H7 (cell line): ENCODE results near the gene ZNF793. TPM values are rescaled to one million over a fixed set of nuclear protein-coding genes. Genes with fewer than 3 reads are reported as not detected.
A peak's percentile ranks its signal among the peaks of the same experiment; 100 is the strongest.

Source experiments
- DNase-seq: peaks from one replicate; pipeline ENCODE4 v3.0.0; 2012
- H3K27me3 ChIP-seq: 2 replicates; pipeline ENCODE4 v1.6.0; 2011; ENCODE audit warnings: mild to moderate bottlenecking, low read length; ENCODE audit not compliant: control insufficient read depth, insufficient read depth
- H3K36me3 ChIP-seq: replicated peaks from 2 replicates; pipeline ENCODE4 v1.5.1; 2011; ENCODE audit warnings: low read length; ENCODE audit not compliant: control insufficient read depth, insufficient read depth
- H3K4me3 ChIP-seq: 2 replicates; pipeline ENCODE4 v1.5.1; 2011; ENCODE audit warnings: low read depth, mild to moderate bottlenecking, control low read depth, low read length, moderate library complexity; ENCODE audit not compliant: insufficient read depth
- total RNA-seq: library from RNA; depleted of rRNA; stranded (reverse); fragments of >200 nt; shearing (Covaris generic); gene quantifications from 2 replicates; pipeline ENCODE4 v1.2.3, GENCODE V29; 2014; rRNA removed

ZNF793 gene
- total RNA-seq, 1 experiment from 2014 or later: 2.1 TPM

DNA sequence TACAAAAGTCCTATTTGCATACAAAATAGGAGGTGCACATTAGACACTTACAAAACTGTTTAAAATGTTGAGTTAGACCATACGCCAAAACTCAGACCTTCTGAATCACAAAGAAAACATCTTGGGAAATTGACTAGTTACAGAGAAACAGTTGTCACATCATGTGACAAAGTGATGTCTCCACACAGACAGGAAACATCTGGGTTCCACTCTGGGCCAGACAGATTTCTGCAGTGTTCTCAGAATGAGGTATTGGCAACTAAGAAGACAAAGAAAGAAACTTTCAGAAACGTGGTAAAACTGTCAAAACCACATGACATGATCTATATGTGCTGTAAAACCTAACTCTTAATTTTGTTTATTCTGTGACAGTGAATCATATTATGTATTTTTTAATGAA lies 6.7 kb downstream of the ZNF793 start:
- peaks cover 2% of the 10 kb centered on the region for H3K36me3 ChIP-seq
- no peak for DNase-seq

GRCh38 chr19:37519890-37520289 lies 13.2 kb downstream of the ZNF793 start:
- no peaks in the 10 kb centered on the region for H3K27me3 ChIP-seq
- DNase-seq: no peak
- peaks cover 6% of the 10 kb centered on the region for H3K36me3 ChIP-seq
- no peak overlapping the region for H3K4me3 ChIP-seq

More for the DNA sequence above, 6.7 kb downstream of the ZNF793 start:
- no peak overlapping the region for H3K4me3 ChIP-seq
- no peaks in the 10 kb centered on the region for H3K27me3 ChIP-seq

- H3K36me3 ChIP-seq: peaks cover 30% of the 10 kb centered on the region
- no peak for DNase-seq
- H3K4me3 ChIP-seq: no peak overlapping the region
- H3K27me3 ChIP-seq: no peaks in the 10 kb centered on the region
These were observed 30.7 kb downstream of the ZNF793 start for GRCh38 chr19:37537391-37537947.

DNA sequence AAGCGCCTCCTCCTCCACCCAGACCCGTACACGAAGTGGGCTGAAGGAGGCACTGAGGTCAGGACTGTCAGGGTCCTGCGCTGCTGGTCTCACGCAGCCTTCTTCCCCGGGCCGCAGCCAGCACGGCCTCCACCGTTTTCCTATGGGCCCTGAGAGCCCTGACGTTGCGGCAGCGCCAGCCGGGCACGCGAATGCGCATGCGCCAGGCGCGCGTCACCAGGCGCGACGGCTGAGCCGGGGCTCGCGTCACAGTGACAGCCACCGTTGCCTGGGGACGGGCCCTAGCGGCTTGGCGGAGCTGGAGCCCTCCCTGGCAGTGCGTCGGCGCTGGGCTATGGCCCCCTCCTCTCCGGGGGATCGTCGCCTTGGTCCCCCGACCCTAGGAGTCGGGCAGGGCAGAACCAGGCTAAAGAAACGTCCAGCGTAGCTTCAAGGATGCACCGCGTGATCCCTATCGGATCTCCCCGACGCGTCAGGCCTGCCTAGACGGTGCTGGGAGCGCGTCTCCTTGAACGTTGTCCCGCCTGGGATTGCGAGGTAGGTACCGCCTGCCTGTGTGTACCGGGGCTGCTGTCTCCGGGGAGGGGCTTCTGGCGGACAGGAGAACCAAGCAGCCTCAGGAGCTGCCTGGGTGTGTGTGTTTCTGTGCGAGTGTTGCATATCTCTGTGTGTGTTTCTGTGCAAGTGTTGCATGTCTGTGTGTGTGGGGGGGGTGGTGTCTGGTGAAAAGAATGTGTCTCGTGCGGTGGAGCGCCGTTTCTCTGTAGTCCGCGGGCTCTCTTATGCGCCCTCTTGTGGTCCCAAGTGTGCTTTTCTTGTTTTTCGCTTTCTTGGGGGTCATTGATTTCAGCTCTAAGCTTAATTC lies 44.6 kb downstream of the ZNF793 start:
- H3K27me3 ChIP-seq: no peaks in the 10 kb centered on the region
- peak; percentile 29 for DNase-seq
- no peaks in the 10 kb centered on the region for H3K36me3 ChIP-seq
- no peak overlapping the region for H3K4me3 ChIP-seq

GRCh38 chr19:37563518-37563917 lies 56.8 kb downstream of the ZNF793 start:
- no peak for DNase-seq
- Histone ChIP-seq H3K27me3 (no peaks in the 10 kb centered on the region), H3K4me3 (no peak overlapping the region), H3K36me3 (peaks cover 1% of the 10 kb centered on the region)

DNA sequence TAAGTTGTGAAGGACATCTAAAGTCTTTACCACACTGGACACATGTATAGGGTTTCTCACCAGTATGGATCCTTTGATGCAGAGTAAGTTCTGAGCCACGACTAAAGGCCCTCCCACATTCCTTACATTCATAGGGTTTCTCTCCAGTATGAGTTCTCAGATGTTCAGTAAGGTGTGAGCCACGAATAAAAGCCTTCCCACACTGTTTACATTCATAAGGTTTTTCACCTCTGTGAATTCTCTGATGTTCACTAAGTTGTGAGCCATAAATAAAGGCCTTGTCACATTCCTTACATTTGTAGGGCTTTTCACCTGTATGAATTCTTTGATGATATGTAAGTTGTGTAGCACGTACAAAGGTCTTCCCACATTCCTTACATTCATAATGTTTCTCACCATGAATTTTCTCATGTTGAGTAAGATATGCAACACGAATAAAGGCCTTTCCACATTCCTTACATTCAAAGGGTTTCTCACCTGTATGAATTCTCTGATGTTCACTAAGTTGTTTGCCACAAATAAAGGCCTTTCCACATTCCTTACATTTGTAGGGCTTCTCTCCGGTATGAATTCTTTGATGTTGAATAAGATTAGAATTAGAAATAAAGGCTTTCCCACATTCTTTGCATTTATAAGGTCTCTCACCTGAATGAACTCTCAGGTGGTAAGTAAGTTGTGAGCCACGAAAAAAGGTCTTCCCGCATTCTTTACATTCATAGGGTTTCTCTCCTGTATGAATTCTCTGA lies 58.1 kb downstream of the ZNF793 start:
- H3K36me3 ChIP-seq: peaks cover 1% of the 10 kb centered on the region
- no peaks in the 10 kb centered on the region for H3K27me3 ChIP-seq
- no peak overlapping the region for H3K4me3 ChIP-seq
- DNase-seq: no peak

GRCh38 chr19:37565370-37565669 lies 58.6 kb downstream of the ZNF793 start:
- Histone ChIP-seq H3K36me3 (peaks cover 1% of the 10 kb centered on the region), H3K27me3 (no peaks in the 10 kb centered on the region), H3K4me3 (no peak overlapping the region)
- DNase-seq: no peak

DNA sequence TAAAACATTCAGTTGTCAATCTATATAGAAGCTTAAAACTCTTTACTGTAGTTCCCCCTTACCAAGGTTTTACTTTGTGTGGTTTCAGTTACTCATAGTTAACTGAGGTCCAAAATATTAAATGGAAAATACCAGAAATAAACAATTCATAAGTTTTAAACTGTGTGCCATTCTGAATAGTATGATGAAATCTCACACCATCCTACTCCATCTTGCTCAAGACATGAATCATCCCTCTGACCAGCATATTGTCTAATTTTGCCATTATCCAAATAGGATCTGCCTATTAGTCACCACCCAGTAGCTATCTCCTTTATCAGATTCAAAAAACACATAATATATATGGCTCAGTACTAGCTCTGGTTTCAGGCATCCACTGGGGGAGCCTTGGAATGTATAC lies 65.5 kb downstream of the ZNF793 start:
- no peak for DNase-seq
- Histone ChIP-seq H3K27me3 (no peaks in the 10 kb centered on the region), H3K36me3 (no peaks in the 10 kb centered on the region), H3K4me3 (no peak overlapping the region)

DNA sequence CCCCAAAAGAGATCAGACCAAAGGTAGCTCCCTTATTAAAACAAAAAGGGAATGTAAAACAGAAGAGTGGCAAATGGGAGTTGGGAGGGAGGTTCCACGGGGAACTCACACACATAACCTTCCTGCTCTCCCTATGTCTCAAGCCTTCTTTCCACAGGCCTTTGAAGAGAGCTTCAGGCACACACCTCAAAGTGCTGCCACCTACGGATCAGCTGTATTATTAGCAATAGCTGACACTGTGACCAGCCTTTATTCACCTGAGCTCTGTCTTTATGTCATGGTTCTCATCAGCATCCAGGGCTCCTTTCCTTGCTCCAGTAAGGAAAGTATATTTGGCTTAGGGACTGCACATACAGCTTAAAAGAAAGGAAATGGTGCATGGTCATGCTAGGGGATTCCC lies 76.6 kb downstream of the ZNF793 start:
- peak; percentile 52 for DNase-seq
- H3K4me3 ChIP-seq: no peak overlapping the region
- no peaks in the 10 kb centered on the region for H3K27me3 ChIP-seq
- H3K36me3 ChIP-seq: peaks cover 2% of the 10 kb centered on the region

Other genes starting within 250 kb of the ZNF793 start
- gene ZNF527, start 135.8 kb upstream of the ZNF793 start, total RNA-seq: 1.8 and 4.8 TPM in 2 replicates
- gene ZNF569, start 39.5 kb upstream of the ZNF793 start, total RNA-seq: 7.4 and 12.5 TPM in 2 replicates
- gene ZNF570, start 37.6 kb upstream of the ZNF793 start, total RNA-seq: 4.2 and 5.1 TPM in 2 replicates
- 2.0 and 10.2 TPM in 2 replicates for gene ZNF571, start 87.9 kb downstream of the ZNF793 start, total RNA-seq
- gene ZNF540, start 87.9 kb downstream of the ZNF793 start, total RNA-seq: not detected in 2 replicates
- 6.5 and 10.5 TPM in 2 replicates for gene ZFP30, start 148.5 kb downstream of the ZNF793 start, total RNA-seq
- 5.7 and 11.0 TPM in 2 replicates for gene ZNF607, start 212.8 kb downstream of the ZNF793 start, total RNA-seq